Loucy (cell line): ENCODE measurements around the gene CRYBG2.

Experiments used
- H2AFZ ChIP-seq: fragments of 200-600 bp; sonication (generic); 2 replicates; pipeline ENCODE4 v1.6.0; 2016; ENCODE audit warnings: antibody characterized with exemption, mild to moderate bottlenecking, low read length, moderate library complexity
- H3F3A ChIP-seq: fragments of 200-600 bp; 2 replicates; pipeline ENCODE4 v1.6.0; 2016; ENCODE audit warnings: antibody characterized with exemption, low read depth, mild to moderate bottlenecking
- H3K27me3 ChIP-seq: fragments of 200-600 bp; sonication (generic); 2 replicates; pipeline ENCODE4 v1.6.1; 2014; ENCODE audit warnings: low read length, mild to moderate bottlenecking; ENCODE audit not compliant: insufficient read depth, poor library complexity, severe bottlenecking
- H3K36me3 ChIP-seq: fragments of 200-600 bp; sonication (generic); 2 replicates; pipeline ENCODE4 v1.6.1; 2016; ENCODE audit warnings: low read length; ENCODE audit not compliant: insufficient read depth
- H3K4me1 ChIP-seq: fragments of 200-600 bp; sonication (generic); 2 replicates; pipeline ENCODE4 v1.5.1; 2014; ENCODE audit warnings: low read length, mild to moderate bottlenecking; ENCODE audit not compliant: insufficient read depth, poor library complexity, severe bottlenecking
- H3K4me2 ChIP-seq: fragments of 200-600 bp; sonication (generic); 2 replicates; pipeline ENCODE4 v1.6.0; 2014; ENCODE audit warnings: antibody characterized with exemption, low read length, low read depth, mild to moderate bottlenecking; ENCODE audit not compliant: poor library complexity, severe bottlenecking
- H3K4me3 ChIP-seq: fragments of 200-600 bp; sonication (generic); 2 replicates; pipeline ENCODE4 v1.5.1; 2014; ENCODE audit warnings: low read length, mild to moderate bottlenecking, mixed read lengths; ENCODE audit not compliant: poor library complexity, severe bottlenecking
- H3K79me2 ChIP-seq: fragments of 200-600 bp; sonication (generic); 2 replicates; pipeline ENCODE4 v1.6.1; 2014; ENCODE audit warnings: low read length; ENCODE audit not compliant: insufficient read depth
- H3K9ac ChIP-seq: fragments of 200-600 bp; sonication (generic); 2 replicates; pipeline ENCODE4 v1.6.0; 2014; ENCODE audit warnings: mild to moderate bottlenecking, low read depth, low read length, moderate library complexity; ENCODE audit not compliant: poor library complexity, severe bottlenecking
- H3K9me2 ChIP-seq: fragments of 200-600 bp; sonication (generic); replicated peaks from 2 replicates; pipeline ENCODE4 v1.6.1; 2016; ENCODE audit warnings: low read depth, low read length, mixed read lengths
- H3K9me3 ChIP-seq: fragments of 200-600 bp; sonication (generic); 2 replicates; pipeline ENCODE4 v1.6.1; 2014; ENCODE audit warnings: mild to moderate bottlenecking, antibody characterized with exemption, low read length, low read depth; ENCODE audit not compliant: insufficient read depth
- H4K20me1 ChIP-seq: fragments of 200-600 bp; sonication (generic); 2 replicates; pipeline ENCODE4 v1.6.0; 2014; ENCODE audit warnings: antibody characterized with exemption, low read length, mild to moderate bottlenecking; ENCODE audit not compliant: insufficient read depth, poor library complexity, severe bottlenecking
- CTCF ChIP-seq: fragments of 200-600 bp; sonication (generic); conservative IDR thresholded peaks from 2 replicates; pipeline ENCODE4 v1.5.1; 2014; ENCODE audit warnings: mild to moderate bottlenecking, antibody characterized with exemption, low read length
- EZH2phosphoT487 ChIP-seq: fragments of 200-600 bp; IDR thresholded peaks from 2 replicates; pipeline ENCODE4 v1.6.1; 2018; ENCODE audit warnings: antibody characterized with exemption, mild to moderate bottlenecking, moderate library complexity, borderline replicate concordance

Gene CRYBG2

GRCh38 chr1:26317612-26318337, 36.2 kb downstream of the CRYBG2 start, which contains the start of gene CD52:
CD52 (plus strand) TSS chr1:26317958; CDS start chr1:26318018, 60 bp downstream.
- Histone ChIP-seq H3K27me3 (no peaks in the 10 kb centered on the region), H3K9me3 (no peaks in the 10 kb centered on the region), H3F3A (no peaks in the 10 kb centered on the region), H3K4me2 (peak within 1 kb of the TSS; percentile 96), H3K4me3 (peak within 1 kb of the TSS; percentile 88), H3K4me1 (peaks cover 70% of the 10 kb centered on the region), H3K9ac (peak within 1 kb of the TSS; percentile 95), H4K20me1 (no peaks in the 10 kb centered on the region), H2AFZ (no peak within 1 kb of the TSS), H3K79me2 (peaks cover 48% of the 10 kb centered on the region), H3K9me2 (no peaks in the 10 kb centered on the region), H3K36me3 (no peaks in the 10 kb centered on the region)
- TF ChIP-seq CTCF (no peak), EZH2phosphoT487 (no peak)

- Histone ChIP-seq H3K27me3 (no peaks in the 10 kb centered on the region), H3K4me1 (peaks cover 71% of the 10 kb centered on the region), H3K9ac (peak overlapping the region; percentile 95), H3K4me2 (peak overlapping the region; percentile 96), H3K9me2 (no peaks in the 10 kb centered on the region), H3K36me3 (no peaks in the 10 kb centered on the region), H3F3A (no peaks in the 10 kb centered on the region), H2AFZ (no peak overlapping the region), H3K9me3 (no peaks in the 10 kb centered on the region), H3K79me2 (peaks cover 47% of the 10 kb centered on the region), H4K20me1 (no peaks in the 10 kb centered on the region), H3K4me3 (peak overlapping the region; percentile 88)
- TF ChIP-seq CTCF, result no peak
- TF ChIP-seq EZH2phosphoT487, result no peak
Measured at GRCh38 chr1:26317146-26317545, 36.8 kb downstream of the CRYBG2 start.

- Histone ChIP-seq H3K4me1 (peaks cover 77% of the 10 kb centered on the region), H3K9me3 (no peaks in the 10 kb centered on the region), H3K9me2 (no peaks in the 10 kb centered on the region), H3K79me2 (peaks cover 40% of the 10 kb centered on the region), H2AFZ (no peak overlapping the region), H3K4me2 (peak overlapping the region; percentile 96), H3K27me3 (no peaks in the 10 kb centered on the region), H4K20me1 (no peaks in the 10 kb centered on the region), H3K4me3 (no peak overlapping the region), H3K36me3 (no peaks in the 10 kb centered on the region), H3F3A (no peaks in the 10 kb centered on the region), H3K9ac (peak overlapping the region; percentile 95)
- no peak for TF ChIP-seq EZH2phosphoT487
- TF ChIP-seq CTCF, result no peak
Measured at GRCh38 chr1:26315874-26316850, 37.8 kb downstream of the CRYBG2 start.
